K562 (cell line): ENCODE measurements around the gene ERFL. TPM values are rescaled to one million over a fixed set of nuclear protein-coding genes. Genes with fewer than 3 reads are reported as not detected.
A peak's percentile ranks its signal among the peaks of the same experiment; 100 is the strongest.

Experiments
- EGR1 ChIP-seq: fragments of 450-650 bp; conservative IDR thresholded peaks from 2 replicates; pipeline ENCODE4 v1.6.1; 2017; ENCODE audit warnings: mild to moderate bottlenecking
- ETS2 ChIP-seq: IDR thresholded peaks from 2 replicates; pipeline ENCODE4 v1.6.1; 2016; ENCODE audit warnings: borderline replicate concordance, missing genetic modification characterization, mild to moderate bottlenecking, moderate library complexity, missing compliant biosample characterization; ENCODE audit not compliant: poor library complexity, severe bottlenecking
- ETV1 ChIP-seq: fragments of 450-650 bp; conservative IDR thresholded peaks from 2 replicates; pipeline ENCODE4 v1.6.1; 2016; ENCODE audit warnings: missing genetic modification characterization, control low read depth, low read depth, missing compliant biosample characterization
- GATAD2A ChIP-seq: fragments of 450-650 bp; IDR thresholded peaks from 2 replicates; pipeline ENCODE4 v1.6.1; 2017
- KHSRP ChIP-seq: fragments of 450-650 bp; IDR thresholded peaks from 2 replicates; pipeline ENCODE4 v1.6.1; 2017
- KLF16 ChIP-seq: IDR thresholded peaks from 2 replicates; pipeline ENCODE4 v1.6.1; 2016; ENCODE audit warnings: antibody characterized with exemption
- NFATC3 ChIP-seq: fragments of 450-650 bp; IDR thresholded peaks from 2 replicates; pipeline ENCODE4 v1.6.1; 2017; ENCODE audit warnings: mild to moderate bottlenecking
- RFX7 ChIP-seq: fragments of 250-450 bp; sonication (Bioruptor Pico); IDR thresholded peaks from 2 replicates; pipeline ENCODE4 v1.5.1; 2021; ENCODE audit warnings: mild to moderate bottlenecking
- SP1 ChIP-seq: sonication (generic); formaldehyde crosslinking; IDR thresholded peaks from 2 replicates; pipeline ENCODE4 v1.8.1; 2022; ENCODE audit warnings: mild to moderate bottlenecking, missing genetic modification reagents
- SRSF9 ChIP-seq: fragments of 200-400 bp; formaldehyde crosslinking; IDR thresholded peaks from 2 replicates; pipeline ENCODE4 v1.6.1; 2017; ENCODE audit warnings: low read depth, low read length, borderline replicate concordance
- TRIM24 ChIP-seq, 2 experiments: fragments of 450-650 bp; IDR thresholded peaks; 2 replicates each; pipeline ENCODE4 v1.6.1; 2016
- ZFPM2 ChIP-seq: fragments of 250-450 bp; sonication (Bioruptor Pico); IDR thresholded peaks from 2 replicates; pipeline ENCODE4 v1.5.1; 2022; ENCODE audit warnings: mild to moderate bottlenecking
- ZKSCAN8 ChIP-seq: fragments of 200-800 bp; sonication (Bioruptor generic); IDR thresholded peaks from 2 replicates; pipeline ENCODE4 v1.6.1; 2016; ENCODE audit warnings: missing genetic modification characterization, missing compliant biosample characterization
- ZNF311 ChIP-seq: fragments of 250-450 bp; sonication (Bioruptor Pico); IDR thresholded peaks from 2 replicates; pipeline ENCODE4 v1.4.0; 2020; ENCODE audit warnings: mild to moderate bottlenecking, moderate library complexity
- ZNF436 ChIP-seq: fragments of 250-450, 450-650 bp; sonication (Bioruptor Pico); formaldehyde crosslinking; IDR thresholded peaks from 2 replicates; pipeline ENCODE4 v1.7.0; 2020; ENCODE audit warnings: mild to moderate bottlenecking
- ZNF668 ChIP-seq: fragments of 250-450 bp; sonication (Bioruptor Pico); IDR thresholded peaks from 2 replicates; pipeline ENCODE4 v1.8.0; 2022; ENCODE audit warnings: mild to moderate bottlenecking, inconsistent platforms
- polyA plus RNA-seq, 8 experiments: library from polyadenylated mRNA; depleted of rRNA in 4 of 8; stranded (reverse) in 5 of 8; unstranded in 3 of 8; fragments of >200 nt; fragmentation: Nextera tagmentation in 2 of 8; fragmentation: Illumina TruSeq in 1 of 8; extraction: Ambion mirVana in 2 of 8; extraction: Trizol in 1 of 8; gene quantifications; 2 replicates each; pipeline versions ENCODE4 v1.2.1 to v1.2.3, GENCODE V29; 2011 to 2014; ENCODE audit warnings: inconsistent platforms in 1 of 8, missing spikeins in 1 of 8
- total RNA-seq, 7 experiments: library from RNA; depleted of rRNA in 6 of 7; stranded (reverse); fragments of >200 nt in 6 of 7; fragmentation: Illumina TruSeq in 2 of 7; extraction: Trizol in 2 of 7; gene quantifications; 2 replicates each; pipeline versions ENCODE4 v1.2.1 to v1.2.3, GENCODE V29; 2011 to 2021; ENCODE audit warnings: low replicate concordance in 1 of 7
- TF ChIP-seq, protein P1 (sequence below): fragments of 450-650 bp; IDR thresholded peaks from 2 replicates; pipeline ENCODE4 v1.6.1; 2017; ENCODE audit warnings: antibody characterized with exemption, mild to moderate bottlenecking
- TF ChIP-seq, protein P2 (sequence below): fragments of 250-450 bp; sonication (Bioruptor Pico); IDR thresholded peaks from 2 replicates; pipeline ENCODE4 v1.8.0; 2021; ENCODE audit warnings: borderline replicate concordance, mild to moderate bottlenecking, moderate library complexity; ENCODE audit not compliant: poor library complexity, severe bottlenecking
- TF ChIP-seq, protein P3 (sequence below): fragments of 250-450 bp; sonication (Bioruptor Pico); IDR thresholded peaks from 2 replicates; pipeline ENCODE4 v1.9.0; 2021; ENCODE audit warnings: mild to moderate bottlenecking
- TF ChIP-seq, protein P4 (sequence below): fragments of 450-650 bp; formaldehyde crosslinking; IDR thresholded peaks from 2 replicates; pipeline ENCODE4 v1.4.0; 2020; ENCODE audit warnings: mild to moderate bottlenecking, moderate library complexity

ERFL gene
- total and polyA plus RNA-seq, 9 of the 15 experiments (the other 6 are each of a cell fraction or from before 2014, with no cell fraction given) = 0.07 to 0.75 (median 0.32) TPM; not detected in 4

DNA sequence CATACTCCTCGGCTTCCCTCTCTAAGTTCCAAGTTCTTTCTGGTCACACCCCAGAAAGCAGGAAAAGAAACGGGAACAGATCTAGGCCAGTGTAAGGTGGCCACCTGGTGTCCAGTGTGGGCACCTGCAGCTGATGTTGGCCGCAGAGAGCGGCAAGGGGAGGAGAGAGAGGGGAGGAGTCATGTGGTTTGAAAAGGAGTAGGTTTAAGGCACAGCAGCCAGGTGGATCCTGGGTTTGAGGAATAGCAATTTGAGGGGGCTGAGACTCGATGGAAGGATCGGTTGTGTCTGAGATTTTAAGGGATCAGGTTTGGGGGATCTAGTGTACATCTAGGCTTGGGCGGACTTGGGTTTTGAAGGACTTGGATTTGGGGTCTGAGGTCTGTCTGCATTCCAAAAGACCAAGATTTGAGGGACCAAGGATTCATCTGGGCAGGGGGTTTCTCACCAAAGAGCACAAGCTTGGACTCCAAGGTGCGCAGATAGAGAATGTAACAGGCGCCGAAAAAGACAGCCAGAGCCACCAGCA, 29.7 kb upstream of the ERFL start (continued):
- TF ChIP-seq ZNF311 = no peak
- TF ChIP-seq ZNF668 (CRISPR knock-in tag) = no peak
- TF ChIP-seq, protein P1, sequence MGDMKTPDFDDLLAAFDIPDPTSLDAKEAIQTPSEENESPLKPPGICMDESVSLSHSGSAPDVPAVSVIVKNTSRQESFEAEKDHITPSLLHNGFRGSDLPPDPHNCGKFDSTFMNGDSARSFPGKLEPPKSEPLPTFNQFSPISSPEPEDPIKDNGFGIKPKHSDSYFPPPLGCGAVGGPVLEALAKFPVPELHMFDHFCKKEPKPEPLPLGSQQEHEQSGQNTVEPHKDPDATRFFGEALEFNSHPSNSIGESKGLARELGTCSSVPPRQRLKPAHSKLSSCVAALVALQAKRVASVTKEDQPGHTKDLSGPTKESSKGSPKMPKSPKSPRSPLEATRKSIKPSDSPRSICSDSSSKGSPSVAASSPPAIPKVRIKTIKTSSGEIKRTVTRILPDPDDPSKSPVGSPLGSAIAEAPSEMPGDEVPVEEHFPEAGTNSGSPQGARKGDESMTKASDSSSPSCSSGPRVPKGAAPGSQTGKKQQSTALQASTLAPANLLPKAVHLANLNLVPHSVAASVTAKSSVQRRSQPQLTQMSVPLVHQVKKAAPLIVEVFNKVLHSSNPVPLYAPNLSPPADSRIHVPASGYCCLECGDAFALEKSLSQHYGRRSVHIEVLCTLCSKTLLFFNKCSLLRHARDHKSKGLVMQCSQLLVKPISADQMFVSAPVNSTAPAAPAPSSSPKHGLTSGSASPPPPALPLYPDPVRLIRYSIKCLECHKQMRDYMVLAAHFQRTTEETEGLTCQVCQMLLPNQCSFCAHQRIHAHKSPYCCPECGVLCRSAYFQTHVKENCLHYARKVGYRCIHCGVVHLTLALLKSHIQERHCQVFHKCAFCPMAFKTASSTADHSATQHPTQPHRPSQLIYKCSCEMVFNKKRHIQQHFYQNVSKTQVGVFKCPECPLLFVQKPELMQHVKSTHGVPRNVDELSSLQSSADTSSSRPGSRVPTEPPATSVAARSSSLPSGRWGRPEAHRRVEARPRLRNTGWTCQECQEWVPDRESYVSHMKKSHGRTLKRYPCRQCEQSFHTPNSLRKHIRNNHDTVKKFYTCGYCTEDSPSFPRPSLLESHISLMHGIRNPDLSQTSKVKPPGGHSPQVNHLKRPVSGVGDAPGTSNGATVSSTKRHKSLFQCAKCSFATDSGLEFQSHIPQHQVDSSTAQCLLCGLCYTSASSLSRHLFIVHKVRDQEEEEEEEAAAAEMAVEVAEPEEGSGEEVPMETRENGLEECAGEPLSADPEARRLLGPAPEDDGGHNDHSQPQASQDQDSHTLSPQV = no peak
- no peak for TF ChIP-seq ZFPM2
- no peak for TF ChIP-seq GATAD2A
- TF ChIP-seq, protein P2, sequence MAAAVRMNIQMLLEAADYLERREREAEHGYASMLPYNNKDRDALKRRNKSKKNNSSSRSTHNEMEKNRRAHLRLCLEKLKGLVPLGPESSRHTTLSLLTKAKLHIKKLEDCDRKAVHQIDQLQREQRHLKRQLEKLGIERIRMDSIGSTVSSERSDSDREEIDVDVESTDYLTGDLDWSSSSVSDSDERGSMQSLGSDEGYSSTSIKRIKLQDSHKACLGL (CRISPR knock-in tag) = no peak
- TF ChIP-seq TRIM24 (IDR thresholded peaks at IDR 0.05) = no peak
- TF ChIP-seq ZNF436 = no peak
- TF ChIP-seq ETV1 (tag) = no peak
- TF ChIP-seq KLF16 = peak; percentile 72
- TF ChIP-seq ETS2 = no peak
- TF ChIP-seq, protein P3, sequence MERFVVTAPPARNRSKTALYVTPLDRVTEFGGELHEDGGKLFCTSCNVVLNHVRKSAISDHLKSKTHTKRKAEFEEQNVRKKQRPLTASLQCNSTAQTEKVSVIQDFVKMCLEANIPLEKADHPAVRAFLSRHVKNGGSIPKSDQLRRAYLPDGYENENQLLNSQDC (CRISPR knock-in tag) = no peak
- TF ChIP-seq EGR1 = no peak
- TF ChIP-seq SP1 (CRISPR knock-in tag) = no peak; the same call in 1 of the 2 replicates
- no peak for TF ChIP-seq NFATC3
- TF ChIP-seq ZKSCAN8 (CRISPR knock-in tag) = no peak
- TF ChIP-seq, protein P4, sequence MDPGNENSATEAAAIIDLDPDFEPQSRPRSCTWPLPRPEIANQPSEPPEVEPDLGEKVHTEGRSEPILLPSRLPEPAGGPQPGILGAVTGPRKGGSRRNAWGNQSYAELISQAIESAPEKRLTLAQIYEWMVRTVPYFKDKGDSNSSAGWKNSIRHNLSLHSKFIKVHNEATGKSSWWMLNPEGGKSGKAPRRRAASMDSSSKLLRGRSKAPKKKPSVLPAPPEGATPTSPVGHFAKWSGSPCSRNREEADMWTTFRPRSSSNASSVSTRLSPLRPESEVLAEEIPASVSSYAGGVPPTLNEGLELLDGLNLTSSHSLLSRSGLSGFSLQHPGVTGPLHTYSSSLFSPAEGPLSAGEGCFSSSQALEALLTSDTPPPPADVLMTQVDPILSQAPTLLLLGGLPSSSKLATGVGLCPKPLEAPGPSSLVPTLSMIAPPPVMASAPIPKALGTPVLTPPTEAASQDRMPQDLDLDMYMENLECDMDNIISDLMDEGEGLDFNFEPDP = no peak
- TF ChIP-seq KHSRP = no peak
- TF ChIP-seq SRSF9 = no peak
- no peak for TF ChIP-seq RFX7 (CRISPR knock-in tag)
